Erythroblast (primary cell): Measurements from ENCODE around the gene FARP1.

ENCODE experiments used
- GATA1 ChIP-seq: IDR thresholded peaks from 2 replicates; pipeline ENCODE4 v1.6.1; 2011; ENCODE audit warnings: low read depth, mild to moderate bottlenecking, control low read depth, low read length, moderate library complexity
- POLR2A ChIP-seq: IDR thresholded peaks from 2 replicates; pipeline ENCODE4 v1.6.1; 2011; ENCODE audit warnings: mild to moderate bottlenecking, low read length

- no peak for TF ChIP-seq POLR2A
- TF ChIP-seq GATA1: no peak
Observed at GRCh38 chr13:98345107-98345935, 202.4 kb downstream of the FARP1 start.
